Activated naive CD8-positive, alpha-beta T cell treated with anti-CD3 and anti-CD28 coated beads, Interleukin-2, amount 50 U/mL, for 24 hours (primary cell): ENCODE measurements around the gene PSMB10.
"Not testable (repeated sequence)": the region's sequence is repeated elsewhere in the genome, so short reads cannot be mapped to it uniquely, and the experiment has no call there.

Experiments
- ATAC-seq: fragments of 150-1000 bp; cut with Tn5 transposase; one replicate; pipeline ENCODE4 v1.10.0; 2021
- DNase-seq: peaks from one replicate; pipeline ENCODE4 v3.0.0; 2021
- H3K27ac Mint-ChIP-seq: one replicate; pipeline ENCODE4 v1.8.0; 2021; ENCODE audit warnings: mild to moderate bottlenecking, mixed read lengths
- H3K27me3 Mint-ChIP-seq: one replicate; pipeline ENCODE4 v1.8.0; 2021; ENCODE audit warnings: mixed read lengths
- H3K36me3 Mint-ChIP-seq: one replicate; pipeline ENCODE4 v1.8.0; 2021; ENCODE audit warnings: low read depth, mixed read lengths
- H3K4me1 Mint-ChIP-seq: one replicate; pipeline ENCODE4 v1.8.0; 2021; ENCODE audit warnings: mixed read lengths
- H3K4me3 Mint-ChIP-seq: one replicate; pipeline ENCODE4 v1.8.0; 2021; ENCODE audit warnings: mild to moderate bottlenecking, moderate library complexity, mixed read lengths
- H3K9me3 Mint-ChIP-seq: one replicate; pipeline ENCODE4 v1.8.0; 2021; ENCODE audit warnings: mixed read lengths

The PSMB10 gene

GRCh38 chr16:67915496-67915769, 21.2 kb downstream of the PSMB10 start:
- not testable (repeated sequence) for H3K4me3 Mint-ChIP-seq, H3K36me3 Mint-ChIP-seq, H3K27me3 Mint-ChIP-seq, H3K9me3 Mint-ChIP-seq, H3K27ac Mint-ChIP-seq, DNase-seq, ATAC-seq
- peaks cover 25% of the 10 kb centered on the region for H3K4me1 Mint-ChIP-seq

DNA sequence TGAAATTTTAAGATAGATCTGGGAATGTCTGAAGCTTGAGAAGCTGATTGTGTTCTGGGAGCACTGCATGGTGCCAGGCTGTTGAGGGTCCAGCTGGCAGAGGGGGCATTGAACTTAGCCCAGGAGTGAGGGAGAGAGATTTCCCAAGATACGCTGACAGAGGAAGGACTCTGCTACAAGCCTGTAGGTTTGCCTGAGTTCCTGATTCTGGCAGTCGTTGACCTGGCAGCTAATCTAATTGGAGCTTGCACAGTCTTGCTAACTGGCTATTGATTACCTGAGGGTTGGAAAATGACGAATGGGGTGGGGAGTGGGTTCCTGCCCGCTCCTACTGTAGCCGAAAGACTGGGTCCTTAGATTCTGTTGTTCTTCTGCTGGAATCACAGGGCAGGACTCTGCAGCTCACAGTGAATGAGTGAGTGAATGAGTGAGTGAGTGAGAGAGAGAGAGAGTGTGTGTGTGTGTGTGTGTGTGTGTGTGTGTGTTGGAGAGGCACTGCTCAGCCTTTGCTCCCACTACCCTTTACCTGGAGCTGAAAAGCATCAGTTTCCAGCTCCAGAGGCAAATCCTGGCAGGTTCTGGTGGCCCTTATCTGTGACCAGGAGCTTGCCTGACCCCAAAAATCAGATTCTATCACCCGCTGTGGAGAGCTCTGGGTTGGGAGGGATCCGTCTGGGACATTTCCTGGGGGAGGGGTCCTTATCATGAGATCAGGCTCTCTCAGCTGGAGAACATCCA, 21.7 kb downstream of the PSMB10 start:
- ATAC-seq = no peak
- Mint-ChIP-seq H3K4me1 (peaks cover 28% of the 10 kb centered on the region), H3K36me3 (peaks cover 7% of the 10 kb centered on the region), H3K4me3 (no peak overlapping the region), H3K9me3 (no peaks in the 10 kb centered on the region), H3K27me3 (no peaks in the 10 kb centered on the region), H3K27ac (no peak overlapping the region)
- no peak for DNase-seq

GRCh38 chr16:67910158-67910557, 26.5 kb downstream of the PSMB10 start:
- Mint-ChIP-seq H3K9me3 (no peaks in the 10 kb centered on the region), H3K4me3 (no peak overlapping the region), H3K36me3 (peaks cover 9% of the 10 kb centered on the region), H3K4me1 (peaks cover 23% of the 10 kb centered on the region), H3K27ac (no peak overlapping the region), H3K27me3 (no peaks in the 10 kb centered on the region)
- DNase-seq (no peak), ATAC-seq (peak; percentile 80)

GRCh38 chr16:67909056-67909742, 27.5 kb downstream of the PSMB10 start:
- DNase-seq = no peak
- H3K4me1 Mint-ChIP-seq = peaks cover 23% of the 10 kb centered on the region
- no peaks in the 10 kb centered on the region for H3K9me3 Mint-ChIP-seq
- no peak overlapping the region for H3K27ac Mint-ChIP-seq
- no peaks in the 10 kb centered on the region for H3K27me3 Mint-ChIP-seq
- peaks cover 9% of the 10 kb centered on the region for H3K36me3 Mint-ChIP-seq
- no peak for ATAC-seq
- H3K4me3 Mint-ChIP-seq = no peak overlapping the region

- Mint-ChIP-seq H3K36me3 (peaks cover 9% of the 10 kb centered on the region), H3K9me3 (no peaks in the 10 kb centered on the region), H3K4me1 (peaks cover 23% of the 10 kb centered on the region), H3K27me3 (no peaks in the 10 kb centered on the region), H3K4me3 (no peak overlapping the region), H3K27ac (peak overlapping the region; percentile 61)
- ATAC-seq = peak; percentile 51
- no peak for DNase-seq
Measured at GRCh38 chr16:67907397-67908180, 29.1 kb downstream of the PSMB10 start.

DNA sequence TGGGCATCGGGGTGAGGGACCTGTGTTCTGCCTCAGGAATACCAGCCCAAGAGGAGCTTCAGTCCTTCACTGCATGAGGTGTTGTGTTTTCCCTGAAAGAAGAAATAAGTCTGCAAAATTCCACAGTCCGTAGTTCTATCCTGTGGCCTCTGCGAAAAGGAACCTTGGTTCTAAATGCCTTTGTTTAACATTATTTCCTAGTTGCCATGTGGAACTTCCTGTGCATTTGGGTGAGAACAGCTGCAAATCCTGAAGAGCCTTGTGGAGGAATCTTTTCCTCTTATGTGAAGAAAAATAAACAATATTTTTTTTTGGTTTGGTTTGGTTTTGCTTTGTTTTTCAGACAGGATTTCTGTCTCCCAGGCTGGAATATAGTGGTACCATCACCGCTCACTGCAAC, 33.8 kb downstream of the PSMB10 start:
- peaks cover 5% of the 10 kb centered on the region for H3K4me1 Mint-ChIP-seq
- no peak for DNase-seq
- H3K27ac Mint-ChIP-seq = no peak overlapping the region
- no peaks in the 10 kb centered on the region for H3K27me3 Mint-ChIP-seq
- peaks cover 2% of the 10 kb centered on the region for H3K36me3 Mint-ChIP-seq
- no peak overlapping the region for H3K4me3 Mint-ChIP-seq
- no peaks in the 10 kb centered on the region for H3K9me3 Mint-ChIP-seq
- ATAC-seq = no peak

- H3K4me3 Mint-ChIP-seq = no peak overlapping the region
- peaks cover 6% of the 10 kb centered on the region for H3K4me1 Mint-ChIP-seq
- peaks cover 2% of the 10 kb centered on the region for H3K36me3 Mint-ChIP-seq
- no peak overlapping the region for H3K27ac Mint-ChIP-seq
- no peaks in the 10 kb centered on the region for H3K27me3 Mint-ChIP-seq
- ATAC-seq (no peak), DNase-seq (no peak)
- H3K9me3 Mint-ChIP-seq = no peaks in the 10 kb centered on the region
Measured at GRCh38 chr16:67901734-67902133, 34.9 kb downstream of the PSMB10 start.

DNA sequence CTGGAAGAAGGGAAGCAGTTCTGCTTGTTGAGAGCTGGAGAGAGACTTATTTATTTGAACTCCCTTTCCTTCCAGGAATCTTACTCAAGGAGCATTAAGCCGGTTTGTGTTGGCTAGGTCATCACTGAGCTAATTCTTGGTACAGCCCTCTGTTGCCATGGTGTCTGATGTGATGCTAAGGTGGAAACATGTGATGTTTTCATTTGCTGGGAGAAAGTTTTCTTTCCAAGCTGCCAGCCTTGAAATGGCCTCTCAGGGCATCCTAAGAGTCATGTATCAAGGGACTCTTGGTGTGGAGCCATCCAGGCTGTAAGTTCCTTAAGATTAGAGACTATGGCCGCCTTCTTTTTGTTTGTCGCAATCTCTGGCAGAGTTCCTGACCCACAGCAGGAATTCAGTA, 39.4 kb downstream of the PSMB10 start:
- Mint-ChIP-seq H3K4me3 (no peak overlapping the region), H3K27ac (no peak overlapping the region), H3K27me3 (no peaks in the 10 kb centered on the region), H3K4me1 (peaks cover 36% of the 10 kb centered on the region), H3K9me3 (no peaks in the 10 kb centered on the region), H3K36me3 (peaks cover 5% of the 10 kb centered on the region)
- DNase-seq (no peak), ATAC-seq (no peak)

GRCh38 chr16:67893743-67894399, 42.8 kb downstream of the PSMB10 start:
- Mint-ChIP-seq H3K36me3 (peaks cover 5% of the 10 kb centered on the region), H3K4me3 (peak overlapping the region; percentile 94), H3K9me3 (no peaks in the 10 kb centered on the region), H3K4me1 (peaks cover 36% of the 10 kb centered on the region), H3K27me3 (no peaks in the 10 kb centered on the region), H3K27ac (peak overlapping the region; percentile 92)
- ATAC-seq (no peak), DNase-seq (no peak)

DNA sequence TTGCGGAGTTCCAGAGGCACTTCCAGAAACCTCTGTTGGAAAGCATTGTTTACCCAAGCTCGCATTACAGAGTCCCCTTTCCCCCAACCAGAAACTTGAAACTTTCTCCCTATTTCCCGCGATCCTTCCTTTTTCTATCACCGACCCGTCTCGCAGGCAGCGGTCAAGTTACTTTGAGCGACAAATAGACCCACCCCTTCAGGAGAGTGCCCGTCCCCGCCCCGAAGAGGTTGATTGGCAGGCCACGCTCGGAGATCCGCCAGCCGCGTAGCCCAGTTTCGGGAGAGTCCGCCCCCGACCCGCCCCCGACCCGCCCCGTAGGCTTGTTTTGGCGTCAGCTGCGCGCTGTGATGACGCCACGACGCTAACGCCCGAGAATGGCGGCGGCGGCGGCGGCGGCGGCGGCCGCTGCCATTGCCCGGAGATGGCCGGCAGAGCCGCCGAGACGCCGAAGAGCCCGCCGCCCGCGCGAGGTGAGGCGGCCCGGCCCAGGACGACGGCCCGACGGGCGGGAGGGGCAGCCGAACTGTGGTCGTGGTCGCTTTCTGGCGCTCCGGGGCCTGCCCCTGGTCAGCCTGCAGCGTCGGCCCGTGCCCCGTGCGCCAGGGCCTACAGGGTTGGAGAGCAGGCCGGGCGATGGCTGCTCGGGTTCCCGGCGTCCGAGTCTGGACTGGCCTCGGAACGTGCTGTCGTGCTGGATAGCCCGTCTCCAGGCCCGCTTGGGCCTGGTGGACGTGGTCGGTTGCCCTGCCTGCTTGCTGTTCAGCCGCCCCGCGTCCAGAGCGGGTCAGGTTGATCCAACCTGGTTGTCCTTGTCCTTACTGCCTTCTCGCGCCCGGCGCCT, 43.5 kb downstream of the PSMB10 start, which contains the start of gene PSKH1:
Gene PSKH1, plus strand, starts transcription at position 356 of the 844 bp plus-strand sequence. CDS start 15,496 bp downstream, outside the sequence.
- Mint-ChIP-seq H3K4me1 (peaks cover 36% of the 10 kb centered on the region), H3K36me3 (peaks cover 5% of the 10 kb centered on the region), H3K27me3 (no peaks in the 10 kb centered on the region), H3K9me3 (no peaks in the 10 kb centered on the region), H3K27ac (peak within 1 kb of the TSS; percentile 92), H3K4me3 (peak within 1 kb of the TSS; percentile 94)
- DNase-seq (peak; percentile 96), ATAC-seq (peak; percentile 99)

DNA sequence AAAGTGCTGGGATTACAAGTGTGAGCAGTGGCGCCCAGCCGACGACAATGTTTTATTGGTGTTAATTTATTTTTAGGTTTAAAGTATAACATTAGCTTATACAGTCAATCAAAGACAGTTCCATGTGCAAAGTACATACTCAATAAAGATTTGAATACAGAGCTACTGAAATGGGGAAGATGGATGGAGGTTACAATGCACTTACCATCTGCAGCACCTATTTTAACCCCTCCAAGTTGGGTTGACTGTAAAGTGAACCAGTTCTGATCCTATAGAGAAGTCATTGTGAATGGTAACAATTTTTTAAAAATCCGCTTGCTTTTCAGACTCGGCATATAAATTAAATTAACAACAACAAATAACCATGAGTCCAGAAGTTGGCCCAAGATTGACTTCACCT, 44.3 kb downstream of the PSMB10 start:
- Mint-ChIP-seq H3K27me3 (no peaks in the 10 kb centered on the region), H3K27ac (peak overlapping the region; percentile 63), H3K4me3 (peak overlapping the region; percentile 80), H3K36me3 (peaks cover 5% of the 10 kb centered on the region), H3K4me1 (peaks cover 36% of the 10 kb centered on the region), H3K9me3 (no peaks in the 10 kb centered on the region)
- no peak for DNase-seq
- no peak for ATAC-seq

DNA sequence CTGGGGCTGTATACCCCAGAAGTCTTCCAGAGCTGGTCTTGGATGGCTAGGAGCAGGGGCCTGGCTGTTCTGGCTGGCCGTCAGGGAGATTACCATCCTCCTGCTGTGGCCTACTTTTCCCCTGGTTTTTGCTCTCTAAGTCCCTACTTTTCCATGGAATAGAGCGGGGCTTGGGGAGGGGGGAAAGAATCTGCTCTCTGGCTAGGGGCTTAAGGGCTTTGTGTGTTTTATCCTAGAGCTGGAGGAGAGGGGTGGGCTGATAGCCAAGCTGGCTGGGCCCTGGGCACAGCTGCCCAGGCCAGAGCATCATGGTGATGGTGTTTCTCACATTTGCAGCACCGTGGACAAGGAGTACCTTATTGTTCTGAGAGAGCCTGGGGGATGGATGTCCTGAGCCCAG, 48.3 kb downstream of the PSMB10 start:
- H3K36me3 Mint-ChIP-seq = peaks cover 3% of the 10 kb centered on the region
- H3K27ac Mint-ChIP-seq = no peak overlapping the region
- no peaks in the 10 kb centered on the region for H3K27me3 Mint-ChIP-seq
- DNase-seq (no peak), ATAC-seq (no peak)
- H3K9me3 Mint-ChIP-seq = no peaks in the 10 kb centered on the region
- no peak overlapping the region for H3K4me3 Mint-ChIP-seq
- H3K4me1 Mint-ChIP-seq = peaks cover 8% of the 10 kb centered on the region

GRCh38 chr16:67886387-67886786, 50.3 kb downstream of the PSMB10 start:
- H3K9me3 Mint-ChIP-seq = no peaks in the 10 kb centered on the region
- H3K27me3 Mint-ChIP-seq = no peaks in the 10 kb centered on the region
- no peak overlapping the region for H3K4me3 Mint-ChIP-seq
- no peak for ATAC-seq
- no peaks in the 10 kb centered on the region for H3K4me1 Mint-ChIP-seq
- no peak for DNase-seq
- H3K27ac Mint-ChIP-seq = no peak overlapping the region
- H3K36me3 Mint-ChIP-seq = peaks cover 5% of the 10 kb centered on the region

DNA sequence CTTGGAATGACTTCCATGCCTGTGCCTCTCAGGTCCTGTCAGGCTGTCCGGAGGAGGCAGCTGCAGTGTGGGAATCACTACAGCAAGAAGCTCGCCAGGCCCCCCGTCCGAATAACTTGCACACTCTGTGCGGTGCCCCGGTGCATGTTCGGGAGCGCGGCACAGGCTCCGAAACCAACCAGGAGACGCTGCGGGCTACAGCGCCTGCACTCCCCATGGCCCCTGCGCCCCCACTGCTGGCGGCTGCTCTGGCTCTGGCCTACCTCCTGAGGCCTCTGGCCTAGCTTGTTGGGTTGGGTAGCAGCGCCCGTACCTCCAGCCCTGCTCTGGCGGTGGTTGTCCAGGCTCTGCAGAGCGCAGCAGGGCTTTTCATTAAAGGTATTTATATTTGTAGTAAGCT, 50.7 kb downstream of the PSMB10 start:
- peak overlapping the region; percentile 64 for H3K27ac Mint-ChIP-seq
- ATAC-seq (no peak), DNase-seq (no peak)
- H3K27me3 Mint-ChIP-seq = no peaks in the 10 kb centered on the region
- H3K9me3 Mint-ChIP-seq = no peaks in the 10 kb centered on the region
- no peak overlapping the region for H3K4me3 Mint-ChIP-seq
- H3K4me1 Mint-ChIP-seq = no peaks in the 10 kb centered on the region
- H3K36me3 Mint-ChIP-seq = peaks cover 5% of the 10 kb centered on the region
